SIG-M5 treated with dmso at 0.1 percent for 504 hours (cell line): ENCODE measurements around the gene PLEKHF1.
"Not testable (repeated sequence)": the region's sequence is repeated elsewhere in the genome, so short reads cannot be mapped to it uniquely, and the experiment has no call there.

Experiments used
- DNase-seq: peaks from one replicate; lab custom pipeline; 2025; ENCODE audit not compliant: unreplicated experiment; lab: John Stamatoyannopoulos, UW

PLEKHF1 gene

GRCh38 chr19:29663861-29664752 lies 1.2 kb upstream of the PLEKHF1 start:
- no peak for DNase-seq

- no peak for DNase-seq
Measured at GRCh38 chr19:29664753-29665214, 477 bp upstream of the PLEKHF1 start.

- DNase-seq, result no peak
Measured at GRCh38 chr19:29665826-29666577, 741 bp downstream of the PLEKHF1 start.

- DNase-seq, result no peak
Measured at GRCh38 chr19:29666578-29667386, 1.5 kb downstream of the PLEKHF1 start.

- DNase-seq, result no peak
Measured at GRCh38 chr19:29667387-29667783, 2.1 kb downstream of the PLEKHF1 start.

- DNase-seq, result no peak
Measured at GRCh38 chr19:29667901-29668341, 2.7 kb downstream of the PLEKHF1 start.

- no peak for DNase-seq
Measured at GRCh38 chr19:29668746-29669609, 3.7 kb downstream of the PLEKHF1 start.

GRCh38 chr19:29670255-29670654 lies 5.0 kb downstream of the PLEKHF1 start:
- no peak for DNase-seq

- not testable (repeated sequence) for DNase-seq
Measured at GRCh38 chr19:29671026-29671392, 5.7 kb downstream of the PLEKHF1 start.

GRCh38 chr19:29671393-29672160 lies 6.3 kb downstream of the PLEKHF1 start:
- DNase-seq, result no peak

GRCh38 chr19:29672319-29672932 lies 7.2 kb downstream of the PLEKHF1 start:
- no peak for DNase-seq

- DNase-seq, result no peak
Measured at GRCh38 chr19:29672933-29673336, 7.7 kb downstream of the PLEKHF1 start.

- DNase-seq, result no peak
Measured at GRCh38 chr19:29673451-29674371, 8.4 kb downstream of the PLEKHF1 start.

GRCh38 chr19:29674374-29675119 lies 9.3 kb downstream of the PLEKHF1 start:
- DNase-seq, result no peak

GRCh38 chr19:29675120-29675649 lies 9.9 kb downstream of the PLEKHF1 start:
- DNase-seq, result no peak

GRCh38 chr19:29675650-29676186 lies 10.5 kb downstream of the PLEKHF1 start:
- no peak for DNase-seq

- DNase-seq, result no peak
Measured at GRCh38 chr19:29676586-29676985, 11.3 kb downstream of the PLEKHF1 start.
